ENCODE results near the gene ETS2.
"Not testable (repeated sequence)": the region's sequence is repeated elsewhere in the genome, so short reads cannot be mapped to it uniquely, and the experiment has no call there.

The ETS2 gene

GRCh38 chr21:38816400-38816977 lies 10.8 kb downstream of the ETS2 start:
- no peak for DNase-seq (ENCODE audit: low read depth in 2 of 2, low spot score in 1 of 2)

- no peak for DNase-seq (ENCODE audit: low read depth in 2 of 2, low spot score in 1 of 2)
Measured at GRCh38 chr21:38817371-38818324, 11.9 kb downstream of the ETS2 start.

- no peak for DNase-seq (ENCODE audit: low read depth in 2 of 2, low spot score in 1 of 2)
Measured at GRCh38 chr21:38818325-38818723, 12.6 kb downstream of the ETS2 start.

GRCh38 chr21:38819051-38819718 lies 13.5 kb downstream of the ETS2 start:
- no peak for DNase-seq (ENCODE audit: low read depth in 2 of 2, low spot score in 1 of 2)

GRCh38 chr21:38819719-38820159 lies 14.0 kb downstream of the ETS2 start:
- no peak for DNase-seq (ENCODE audit: low read depth in 2 of 2, low spot score in 1 of 2)

- DNase-seq (ENCODE audit: low read depth in 2 of 2, low spot score in 1 of 2), result no peak
Measured at GRCh38 chr21:38820471-38821239, 14.9 kb downstream of the ETS2 start.

GRCh38 chr21:38821248-38821647 lies 15.5 kb downstream of the ETS2 start:
- DNase-seq (ENCODE audit: low read depth in 2 of 2, low spot score in 1 of 2), result no peak

- no peak for DNase-seq (ENCODE audit: low read depth in 2 of 2, low spot score in 1 of 2)
Measured at GRCh38 chr21:38821959-38822682, 16.4 kb downstream of the ETS2 start.

- DNase-seq (ENCODE audit: low read depth in 2 of 2, low spot score in 1 of 2), result no peak
Measured at GRCh38 chr21:38822778-38823238, 17.1 kb downstream of the ETS2 start.

- no peak for DNase-seq (ENCODE audit: low read depth in 2 of 2, low spot score in 1 of 2)
Measured at GRCh38 chr21:38823737-38824123, 18.0 kb downstream of the ETS2 start.

- DNase-seq (ENCODE audit: low read depth in 2 of 2, low spot score in 1 of 2), result no peak
Measured at GRCh38 chr21:38824124-38824822, 18.5 kb downstream of the ETS2 start.

GRCh38 chr21:38825269-38825668 lies 19.5 kb downstream of the ETS2 start:
- no peak for DNase-seq (ENCODE audit: low read depth in 2 of 2, low spot score in 1 of 2)

- no peak for DNase-seq (ENCODE audit: low read depth in 2 of 2, low spot score in 1 of 2)
Measured at GRCh38 chr21:38825921-38826320, 20.2 kb downstream of the ETS2 start.

GRCh38 chr21:38828111-38828510 lies 22.4 kb downstream of the ETS2 start:
- not testable (repeated sequence) for DNase-seq (ENCODE audit: low read depth in 2 of 2, low spot score in 1 of 2)

- DNase-seq (ENCODE audit: low read depth in 2 of 2, low spot score in 1 of 2), result no peak
Measured at GRCh38 chr21:38830671-38831525, 25.2 kb downstream of the ETS2 start.

- no peak for DNase-seq (ENCODE audit: low read depth in 2 of 2, low spot score in 1 of 2)
Measured at GRCh38 chr21:38831526-38832467, 26.1 kb downstream of the ETS2 start.

GRCh38 chr21:38832664-38833063 lies 26.9 kb downstream of the ETS2 start:
- DNase-seq (ENCODE audit: low read depth in 2 of 2, low spot score in 1 of 2), result no peak

GRCh38 chr21:38833117-38833516 lies 27.4 kb downstream of the ETS2 start:
- DNase-seq (ENCODE audit: low read depth in 2 of 2, low spot score in 1 of 2), result no peak

All from stimulated activated CD8-positive, alpha-beta memory T cell treated with anti-CD3 and anti-CD28 coated beads, Interleukin-4, amount 100 ng/mL, for 4 hours (primary cell).